DND-41 (cell line): ENCODE measurements around the gene S100PBP.

ENCODE experiments used
- ATAC-seq: fragments of 200-7000 bp; cut with Tn5 transposase; 3 replicates; pipeline ENCODE4 v1.9.1; 2021; ENCODE audit warnings: low read depth; ENCODE audit not compliant: insufficient read depth
- DNase-seq: peaks from one replicate; pipeline ENCODE4 v3.0.0-alpha.2; 2020
- H2AFZ ChIP-seq: 2 replicates; pipeline ENCODE4 v1.6.0; 2012; ENCODE audit warnings: low read depth, low read length
- H3K27ac ChIP-seq: 2 replicates; pipeline ENCODE4 v1.5.1; 2012; ENCODE audit warnings: low read length, inconsistent platforms
- H3K27me3 ChIP-seq: fragments of 200-600 bp; sonication (generic); 2 replicates; pipeline ENCODE4 v1.6.0; 2012; ENCODE audit warnings: low read length, mild to moderate bottlenecking, inconsistent platforms; ENCODE audit not compliant: insufficient read depth, poor library complexity
- H3K36me3 ChIP-seq: 2 replicates; pipeline ENCODE4 v1.5.1; 2012; ENCODE audit warnings: low read length, inconsistent platforms; ENCODE audit not compliant: insufficient read depth
- H3K4me1 ChIP-seq: 2 replicates; pipeline ENCODE4 v1.5.1; 2012; ENCODE audit warnings: mild to moderate bottlenecking, low read length; ENCODE audit not compliant: insufficient read depth
- H3K4me2 ChIP-seq: 2 replicates; pipeline ENCODE4 v1.6.0; 2012; ENCODE audit warnings: mild to moderate bottlenecking, moderate library complexity, low read length, inconsistent platforms; ENCODE audit not compliant: insufficient read depth
- H3K4me3 ChIP-seq, 2 experiments: fragments of 200-600 bp in 1 of 2; shearing (Covaris generic) in 1 of 2; 2 replicates each; pipeline ENCODE4 v1.5.1; 2012 to 2016; ENCODE audit warnings: inconsistent platforms in 2 of 2, low read length in 2 of 2, mild to moderate bottlenecking in 2 of 2, low read depth in 1 of 2, moderate library complexity in 1 of 2
- H3K79me2 ChIP-seq: 2 replicates; pipeline ENCODE4 v1.6.0; 2012; ENCODE audit warnings: low read length, inconsistent platforms; ENCODE audit not compliant: insufficient read depth
- H3K9ac ChIP-seq: 2 replicates; pipeline ENCODE4 v1.6.0; 2012; ENCODE audit warnings: low read depth, mild to moderate bottlenecking, inconsistent platforms, low read length, moderate library complexity
- H3K9me3 ChIP-seq: 2 replicates; pipeline ENCODE4 v1.5.1; 2012; ENCODE audit warnings: low read length, moderate library complexity, mild to moderate bottlenecking, inconsistent platforms; ENCODE audit not compliant: insufficient read depth, severe bottlenecking
- H4K20me1 ChIP-seq: 2 replicates; pipeline ENCODE4 v1.6.0; 2012; ENCODE audit warnings: low read length; ENCODE audit not compliant: insufficient read depth
- EZH2 ChIP-seq: IDR thresholded peaks from 3 replicates; pipeline ENCODE4 v1.6.1; 2012; ENCODE audit warnings: borderline replicate concordance, low read depth, mild to moderate bottlenecking, moderate library complexity, low read length, inconsistent platforms; ENCODE audit not compliant: severe bottlenecking
- TF ChIP-seq, protein P1 (sequence below): IDR thresholded peaks from 2 replicates; pipeline ENCODE4 v1.5.1; 2012; ENCODE audit warnings: borderline replicate concordance, low read length, moderate library complexity, mild to moderate bottlenecking; ENCODE audit not compliant: poor library complexity, severe bottlenecking; ENCODE audit errors: extremely low read depth

The S100PBP gene

DNA sequence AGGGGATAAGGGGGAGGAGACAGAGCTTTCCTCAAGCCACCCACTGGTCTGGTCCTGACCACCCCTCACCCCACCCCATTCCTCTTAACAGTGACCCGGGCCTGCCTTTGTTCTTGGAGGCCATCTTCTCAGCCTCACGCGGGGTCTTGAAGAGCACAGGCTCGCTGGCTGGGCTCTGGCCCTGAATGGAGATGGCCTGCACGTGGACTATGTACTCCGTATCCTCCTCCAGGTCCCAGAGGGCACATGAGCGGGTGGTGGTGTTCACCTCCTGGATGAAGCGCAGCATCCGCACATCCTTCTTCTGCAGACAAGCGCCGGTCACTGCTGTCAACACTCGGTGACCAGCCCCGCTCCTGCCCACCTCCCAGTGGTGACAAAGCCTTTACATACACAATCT lies 50.6 kb downstream of the S100PBP start:
- Histone ChIP-seq H3K79me2 (no peaks in the 10 kb centered on the region), H3K9me3 (no peaks in the 10 kb centered on the region), H3K27me3 (no peaks in the 10 kb centered on the region), H3K36me3 (peaks cover 15% of the 10 kb centered on the region), H3K4me1 (peaks cover 12% of the 10 kb centered on the region), H3K4me2 (no peak overlapping the region), H2AFZ (no peak overlapping the region), H3K4me3 (no peak overlapping the region), H3K9ac (no peak overlapping the region), H3K27ac (no peak overlapping the region), H4K20me1 (no peaks in the 10 kb centered on the region)
- ATAC-seq (no peak), DNase-seq (no peak)
- no peak for TF ChIP-seq EZH2
- TF ChIP-seq, protein P1, sequence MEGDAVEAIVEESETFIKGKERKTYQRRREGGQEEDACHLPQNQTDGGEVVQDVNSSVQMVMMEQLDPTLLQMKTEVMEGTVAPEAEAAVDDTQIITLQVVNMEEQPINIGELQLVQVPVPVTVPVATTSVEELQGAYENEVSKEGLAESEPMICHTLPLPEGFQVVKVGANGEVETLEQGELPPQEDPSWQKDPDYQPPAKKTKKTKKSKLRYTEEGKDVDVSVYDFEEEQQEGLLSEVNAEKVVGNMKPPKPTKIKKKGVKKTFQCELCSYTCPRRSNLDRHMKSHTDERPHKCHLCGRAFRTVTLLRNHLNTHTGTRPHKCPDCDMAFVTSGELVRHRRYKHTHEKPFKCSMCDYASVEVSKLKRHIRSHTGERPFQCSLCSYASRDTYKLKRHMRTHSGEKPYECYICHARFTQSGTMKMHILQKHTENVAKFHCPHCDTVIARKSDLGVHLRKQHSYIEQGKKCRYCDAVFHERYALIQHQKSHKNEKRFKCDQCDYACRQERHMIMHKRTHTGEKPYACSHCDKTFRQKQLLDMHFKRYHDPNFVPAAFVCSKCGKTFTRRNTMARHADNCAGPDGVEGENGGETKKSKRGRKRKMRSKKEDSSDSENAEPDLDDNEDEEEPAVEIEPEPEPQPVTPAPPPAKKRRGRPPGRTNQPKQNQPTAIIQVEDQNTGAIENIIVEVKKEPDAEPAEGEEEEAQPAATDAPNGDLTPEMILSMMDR = no peak

DNA sequence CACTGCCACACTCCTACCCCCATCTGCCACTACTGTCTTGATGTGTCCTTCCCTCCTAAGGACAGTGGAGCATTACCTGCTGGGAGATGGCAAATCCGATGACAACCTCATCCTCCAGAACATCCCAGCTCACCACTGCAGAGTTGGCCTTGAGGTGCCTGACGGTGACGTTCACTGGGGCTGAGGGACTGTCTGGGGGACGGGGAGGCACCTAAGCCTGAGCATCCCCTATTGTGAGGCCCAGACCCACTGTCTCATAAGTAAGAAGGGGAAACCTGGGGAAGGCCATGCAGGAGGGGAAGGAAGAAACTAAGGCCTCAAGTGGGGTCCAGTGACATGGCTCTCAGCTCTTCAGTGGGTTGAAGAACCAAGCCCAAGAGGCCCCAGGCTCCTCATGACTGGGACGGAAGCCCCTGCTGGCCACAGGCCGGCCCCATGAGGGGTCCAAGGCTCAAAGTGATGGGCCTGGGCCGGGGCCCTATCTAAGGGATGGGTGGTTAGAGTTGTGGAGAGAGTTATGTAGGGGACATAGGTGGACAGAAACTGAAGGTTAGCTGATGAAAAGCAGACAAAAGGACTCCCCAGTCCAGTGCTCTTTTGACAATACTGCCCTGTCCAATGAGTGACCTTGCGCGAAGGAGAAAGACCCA lies 51.5 kb downstream of the S100PBP start:
- ATAC-seq (no peak), DNase-seq (no peak)
- no peak overlapping the region for H3K4me2 ChIP-seq
- no peak overlapping the region for H3K9ac ChIP-seq
- H3K36me3 ChIP-seq = peaks cover 10% of the 10 kb centered on the region; the same call in 1 of the 2 replicates
- H3K79me2 ChIP-seq = no peaks in the 10 kb centered on the region
- no peak overlapping the region for H2AFZ ChIP-seq
- H4K20me1 ChIP-seq = no peaks in the 10 kb centered on the region
- H3K4me3 ChIP-seq = no peak overlapping the region
- TF ChIP-seq, protein P1 = no peak
- TF ChIP-seq EZH2 = no peak
- peaks cover 20% of the 10 kb centered on the region for H3K4me1 ChIP-seq
- H3K27ac ChIP-seq = no peak overlapping the region
- no peaks in the 10 kb centered on the region for H3K27me3 ChIP-seq
- H3K9me3 ChIP-seq = no peaks in the 10 kb centered on the region

DNA sequence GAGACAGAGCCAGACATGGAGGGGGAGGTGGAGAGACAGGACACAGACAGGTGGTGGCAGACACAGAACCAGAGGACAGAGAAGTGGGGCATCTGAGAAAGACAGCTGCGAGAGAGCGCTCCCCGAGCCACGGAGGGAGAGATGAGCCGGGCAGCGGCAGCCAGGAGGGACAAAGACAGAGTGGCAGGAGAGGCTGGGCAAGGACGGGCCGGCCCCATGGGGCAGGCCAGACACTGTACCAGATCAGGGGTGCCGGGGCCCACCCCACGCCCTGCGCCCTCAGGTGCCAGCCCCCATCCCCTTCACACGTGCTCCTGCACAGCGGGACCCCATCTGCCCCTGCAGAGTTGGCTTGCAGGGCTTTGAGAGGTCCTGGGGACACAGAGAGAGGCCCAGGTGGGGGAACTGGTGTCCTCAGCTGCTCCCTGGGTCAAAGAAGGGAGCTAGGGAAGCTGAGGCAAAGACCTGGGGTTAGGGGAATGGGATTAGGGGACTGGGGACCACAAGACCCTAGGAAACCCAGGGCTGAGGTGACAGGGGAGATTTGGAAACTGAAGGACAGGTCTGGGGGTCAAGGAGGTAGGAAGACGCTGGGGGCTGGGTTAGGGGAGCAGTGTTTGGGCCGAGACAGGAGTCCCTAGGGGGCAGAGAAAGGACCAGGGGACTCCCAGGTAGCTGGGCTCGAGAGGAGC lies 52.6 kb downstream of the S100PBP start:
- TF ChIP-seq EZH2 = no peak
- TF ChIP-seq, protein P1 = no peak
- H3K4me1 ChIP-seq = peaks cover 20% of the 10 kb centered on the region
- no peaks in the 10 kb centered on the region for H3K9me3 ChIP-seq
- no peak overlapping the region for H3K9ac ChIP-seq
- no peak overlapping the region for H3K4me3 ChIP-seq
- H4K20me1 ChIP-seq = no peaks in the 10 kb centered on the region
- H3K27me3 ChIP-seq = no peaks in the 10 kb centered on the region
- H3K4me2 ChIP-seq = no peak overlapping the region
- no peaks in the 10 kb centered on the region for H3K36me3 ChIP-seq
- no peak overlapping the region for H2AFZ ChIP-seq
- DNase-seq (no peak), ATAC-seq (no peak)
- H3K27ac ChIP-seq = no peak overlapping the region
- no peaks in the 10 kb centered on the region for H3K79me2 ChIP-seq
